Activated CD8-positive, alpha-beta memory T cell treated with anti-CD3 and anti-CD28 coated beads, Interleukin-2, amount 50 U/mL, for 1 hour (primary cell): ENCODE data around the gene TTK.
"Not testable (repeated sequence)": the region's sequence is repeated elsewhere in the genome, so short reads cannot be mapped to it uniquely, and the experiment has no call there.

Experiments used
- DNase-seq: peaks from one replicate; pipeline ENCODE4 v3.0.0-alpha.2; 2020; ENCODE audit errors: extremely low read depth

The TTK gene

GRCh38 chr6:80021591-80021990, 17.1 kb downstream of the TTK start:
- DNase-seq, result no peak

GRCh38 chr6:80022803-80023202, 18.4 kb downstream of the TTK start:
- no peak for DNase-seq

- no peak for DNase-seq
These were observed 24.1 kb downstream of the TTK start for GRCh38 chr6:80028589-80028988.

GRCh38 chr6:80029470-80029869, 25.0 kb downstream of the TTK start:
- no peak for DNase-seq

- not testable (repeated sequence) for DNase-seq
These were observed 43.8 kb downstream of the TTK start for GRCh38 chr6:80048220-80048619.

GRCh38 chr6:80060774-80061173, 56.3 kb downstream of the TTK start:
- DNase-seq, result no peak

GRCh38 chr6:80068146-80068545, 63.7 kb downstream of the TTK start:
- DNase-seq, result not testable (repeated sequence)

- DNase-seq, result not testable (repeated sequence)
These were observed 66.0 kb downstream of the TTK start for GRCh38 chr6:80070431-80070830.

GRCh38 chr6:80077067-80077466, 72.6 kb downstream of the TTK start:
- DNase-seq, result no peak

GRCh38 chr6:80088637-80089036, 84.2 kb downstream of the TTK start:
- DNase-seq, result no peak

GRCh38 chr6:80091506-80091905, 87.1 kb downstream of the TTK start:
- DNase-seq, result no peak
